GM23338 (cell line): ENCODE measurements around the gene GPAM. TPM values are rescaled to one million over a fixed set of nuclear protein-coding genes. Genes with fewer than 3 reads are reported as not detected.

Experiments used
- ATAC-seq: fragments of 200-7000 bp; cut with Tn5 transposase; 3 replicates; pipeline ENCODE4 v1.9.1; 2020
- DNase-seq: peaks from one replicate; pipeline ENCODE4 v3.0.0-alpha.2; 2015; ENCODE audit warnings: low spot score
- H2AFZ ChIP-seq: fragments of 200-600 bp; sonication (generic); 2 replicates; pipeline ENCODE4 v1.8.0; 2016; ENCODE audit warnings: antibody characterized with exemption, mild to moderate bottlenecking, moderate library complexity
- H3F3A ChIP-seq: fragments of 200-600 bp; sonication (generic); replicated peaks from 2 replicates; pipeline ENCODE4 v1.8.0; 2017; ENCODE audit warnings: antibody characterized with exemption, mixed run types, low read depth
- H3K27ac ChIP-seq: fragments of 200-600 bp; sonication (generic); 2 replicates; pipeline ENCODE4 v1.6.1; 2016; ENCODE audit warnings: low read depth
- H3K27me3 ChIP-seq: fragments of 200-600 bp; sonication (generic); 2 replicates; pipeline ENCODE4 v1.8.0; 2016; ENCODE audit warnings: mild to moderate bottlenecking, mixed run types, moderate library complexity; ENCODE audit not compliant: insufficient read depth
- H3K36me3 ChIP-seq: fragments of 200-600 bp; sonication (generic); 2 replicates; pipeline ENCODE4 v1.8.0; 2016; ENCODE audit warnings: mild to moderate bottlenecking; ENCODE audit not compliant: insufficient read depth
- H3K4me1 ChIP-seq: fragments of 200-600 bp; sonication (generic); 2 replicates; pipeline ENCODE4 v1.8.0; 2016; ENCODE audit warnings: mild to moderate bottlenecking, moderate library complexity; ENCODE audit not compliant: insufficient read depth
- H3K4me2 ChIP-seq: fragments of 200-600 bp; sonication (generic); 2 replicates; pipeline ENCODE4 v1.7.1; 2017; ENCODE audit warnings: mixed run types
- H3K4me3 ChIP-seq: fragments of 200-600 bp; sonication (generic); 2 replicates; pipeline ENCODE4 v1.6.1; 2016; ENCODE audit warnings: mixed run types
- H3K79me2 ChIP-seq: fragments of 200-600 bp; sonication (generic); replicated peaks from 2 replicates; pipeline ENCODE4 v1.8.0; 2017; ENCODE audit warnings: mild to moderate bottlenecking; ENCODE audit not compliant: insufficient read depth
- H3K9me2 ChIP-seq: fragments of 200-600 bp; sonication (generic); 2 replicates; pipeline ENCODE4 v1.8.0; 2017; ENCODE audit not compliant: insufficient read depth
- H4K20me1 ChIP-seq: fragments of 200-600 bp; sonication (generic); replicated peaks from 2 replicates; pipeline ENCODE4 v1.8.0; 2017; ENCODE audit warnings: mild to moderate bottlenecking; ENCODE audit not compliant: insufficient read depth
- H3K27ac Mint-ChIP-seq: 2 replicates; pipeline ENCODE4 v1.8.0; 2020; ENCODE audit warnings: inconsistent platforms, mild to moderate bottlenecking, moderate library complexity, mixed read lengths
- H3K27me3 Mint-ChIP-seq: 3 replicates; pipeline ENCODE4 v1.8.0; 2022; ENCODE audit warnings: low read depth, mild to moderate bottlenecking, moderate library complexity, mixed read lengths, inconsistent platforms; ENCODE audit not compliant: insufficient read depth, poor library complexity
- H3K36me3 Mint-ChIP-seq: 3 replicates; pipeline ENCODE4 v1.8.0; 2021; ENCODE audit warnings: low read depth, mild to moderate bottlenecking, inconsistent platforms, moderate library complexity, mixed read lengths
- H3K4me1 Mint-ChIP-seq: 3 replicates; pipeline ENCODE4 v1.8.0; 2020; ENCODE audit warnings: mild to moderate bottlenecking, inconsistent platforms, mixed read lengths
- H3K4me3 Mint-ChIP-seq: 3 replicates; pipeline ENCODE4 v1.8.0; 2021; ENCODE audit warnings: moderate library complexity, mild to moderate bottlenecking, inconsistent platforms, mixed read lengths
- H3K9me3 Mint-ChIP-seq: 3 replicates; pipeline ENCODE4 v1.8.0; 2020; ENCODE audit warnings: moderate library complexity, mild to moderate bottlenecking, inconsistent platforms, mixed read lengths
- CREB1 ChIP-seq: fragments of 250-450 bp; sonication (Bioruptor Pico); IDR thresholded peaks from 2 replicates; pipeline ENCODE4 v1.5.0; 2020; ENCODE audit warnings: low read depth, mild to moderate bottlenecking, moderate library complexity
- EZH2 ChIP-seq: fragments of 200-600 bp; sonication (generic); IDR thresholded peaks from one replicate; pipeline ENCODE4 v1.8.0; 2017; ENCODE audit warnings: antibody characterized with exemption, mild to moderate bottlenecking, low read depth; ENCODE audit not compliant: unreplicated experiment
- EZH2phosphoT487 ChIP-seq: fragments of 200-600 bp; sonication (generic); IDR thresholded peaks from one replicate; pipeline ENCODE4 v1.8.1; 2018; ENCODE audit warnings: antibody characterized with exemption; ENCODE audit not compliant: unreplicated experiment
- JUNB ChIP-seq: IDR thresholded peaks from one replicate; pipeline ENCODE4 v1.6.1; 2016; ENCODE audit warnings: antibody characterized with exemption; ENCODE audit not compliant: unreplicated experiment
- NANOG ChIP-seq: IDR thresholded peaks from 2 replicates; pipeline ENCODE4 v1.6.1; 2016; ENCODE audit warnings: antibody characterized with exemption, borderline replicate concordance
- POLR2AphosphoS5 ChIP-seq: IDR thresholded peaks from 2 replicates; pipeline ENCODE4 v1.6.1; 2016; ENCODE audit warnings: antibody characterized with exemption, low read depth
- STAT1 ChIP-seq: IDR thresholded peaks from one replicate; pipeline ENCODE4 v1.6.1; 2016; ENCODE audit warnings: antibody characterized with exemption; ENCODE audit not compliant: unreplicated experiment
- ZNF114 ChIP-seq: fragments of 250-450 bp; sonication (Bioruptor Pico); IDR thresholded peaks from 2 replicates; pipeline ENCODE4 v1.5.0; 2020; ENCODE audit warnings: mild to moderate bottlenecking, moderate library complexity
- ZNF331 ChIP-seq: fragments of 250-450 bp; sonication (Bioruptor Pico); IDR thresholded peaks from 2 replicates; pipeline ENCODE4 v1.5.0; 2020; ENCODE audit warnings: low read depth, mild to moderate bottlenecking, moderate library complexity
- polyA plus RNA-seq: library from polyadenylated mRNA; unstranded; fragments of >200 nt; fragmentation: Nextera tagmentation; extraction: Ambion mirVana; gene quantifications from 2 replicates; pipeline ENCODE4 v1.2.1, GENCODE V29; 2016
- total RNA-seq: library from RNA; depleted of rRNA; stranded (reverse); fragments of >200 nt; shearing (Covaris generic); gene quantifications from 2 replicates; pipeline ENCODE4 v1.2.3, GENCODE V29; 2014
- TF ChIP-seq, protein P1 (sequence below): fragments of 250-450 bp; sonication (Bioruptor Pico); IDR thresholded peaks from 2 replicates; pipeline ENCODE4 v1.5.0; 2020; ENCODE audit warnings: mild to moderate bottlenecking, moderate library complexity
- TF ChIP-seq, protein P2 (sequence below): IDR thresholded peaks from one replicate; pipeline ENCODE4 v1.6.1; 2018; ENCODE audit warnings: antibody characterized with exemption; ENCODE audit not compliant: unreplicated experiment
- TF ChIP-seq, protein P3 (sequence below), 2 experiments: fragments of 200-600 bp in 1 of 2; sonication (generic) in 1 of 2; conservative IDR thresholded peaks; 2 replicates each; pipeline versions ENCODE4 v1.5.1 to v1.6.1; 2016 to 2017; ENCODE audit warnings: antibody characterized with exemption in 2 of 2, low read depth in 2 of 2, mild to moderate bottlenecking in 2 of 2, moderate library complexity in 1 of 2
- TF ChIP-seq, protein P4 (sequence below): IDR thresholded peaks from 2 replicates; pipeline ENCODE4 v1.6.1; 2016; ENCODE audit warnings: antibody characterized with exemption

The GPAM gene
- total and polyA plus RNA-seq, 2 experiments from 2014 or later, result 5.5 to 16.6 TPM

DNA sequence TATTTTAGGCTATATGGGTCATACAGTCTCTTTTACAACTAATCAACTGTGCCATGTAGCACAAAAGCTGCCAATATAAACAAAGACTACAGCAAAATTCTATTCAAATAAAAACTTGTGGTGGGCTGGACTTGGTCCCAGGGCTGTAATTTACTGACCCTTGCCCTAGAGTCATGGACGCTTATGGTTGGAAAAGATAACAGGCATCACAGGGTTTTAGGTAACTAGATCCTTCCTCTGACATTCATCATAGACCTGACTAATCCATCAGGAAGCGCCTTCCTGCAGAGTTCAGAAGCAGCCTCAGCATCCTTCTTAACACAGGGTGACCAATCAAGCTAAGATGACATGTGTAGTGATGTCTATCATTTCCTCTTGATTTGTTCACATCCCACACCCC is 40.2 kb upstream of the GPAM start:
- ATAC-seq (no peak), DNase-seq (no peak)
- no peak overlapping the region for H3K27ac Mint-ChIP-seq
- H3K4me1 ChIP-seq, result no peaks in the 10 kb centered on the region
- H3K9me3 Mint-ChIP-seq, result peaks cover 20% of the 10 kb centered on the region; the same call in 1 of the 3 replicates
- no peaks in the 10 kb centered on the region for H4K20me1 ChIP-seq
- H3K36me3 ChIP-seq, result no peaks in the 10 kb centered on the region
- H3K4me3 Mint-ChIP-seq, result no peak overlapping the region
- no peaks in the 10 kb centered on the region for H3K79me2 ChIP-seq
- H3K4me2 ChIP-seq, result no peak overlapping the region
- no peak overlapping the region for H3K27ac ChIP-seq
- no peak overlapping the region for H3K4me3 ChIP-seq
- no peak for TF ChIP-seq ZNF331 (CRISPR knock-in tag)
- TF ChIP-seq JUNB, result no peak
- no peak for TF ChIP-seq EZH2
- TF ChIP-seq, protein P1, sequence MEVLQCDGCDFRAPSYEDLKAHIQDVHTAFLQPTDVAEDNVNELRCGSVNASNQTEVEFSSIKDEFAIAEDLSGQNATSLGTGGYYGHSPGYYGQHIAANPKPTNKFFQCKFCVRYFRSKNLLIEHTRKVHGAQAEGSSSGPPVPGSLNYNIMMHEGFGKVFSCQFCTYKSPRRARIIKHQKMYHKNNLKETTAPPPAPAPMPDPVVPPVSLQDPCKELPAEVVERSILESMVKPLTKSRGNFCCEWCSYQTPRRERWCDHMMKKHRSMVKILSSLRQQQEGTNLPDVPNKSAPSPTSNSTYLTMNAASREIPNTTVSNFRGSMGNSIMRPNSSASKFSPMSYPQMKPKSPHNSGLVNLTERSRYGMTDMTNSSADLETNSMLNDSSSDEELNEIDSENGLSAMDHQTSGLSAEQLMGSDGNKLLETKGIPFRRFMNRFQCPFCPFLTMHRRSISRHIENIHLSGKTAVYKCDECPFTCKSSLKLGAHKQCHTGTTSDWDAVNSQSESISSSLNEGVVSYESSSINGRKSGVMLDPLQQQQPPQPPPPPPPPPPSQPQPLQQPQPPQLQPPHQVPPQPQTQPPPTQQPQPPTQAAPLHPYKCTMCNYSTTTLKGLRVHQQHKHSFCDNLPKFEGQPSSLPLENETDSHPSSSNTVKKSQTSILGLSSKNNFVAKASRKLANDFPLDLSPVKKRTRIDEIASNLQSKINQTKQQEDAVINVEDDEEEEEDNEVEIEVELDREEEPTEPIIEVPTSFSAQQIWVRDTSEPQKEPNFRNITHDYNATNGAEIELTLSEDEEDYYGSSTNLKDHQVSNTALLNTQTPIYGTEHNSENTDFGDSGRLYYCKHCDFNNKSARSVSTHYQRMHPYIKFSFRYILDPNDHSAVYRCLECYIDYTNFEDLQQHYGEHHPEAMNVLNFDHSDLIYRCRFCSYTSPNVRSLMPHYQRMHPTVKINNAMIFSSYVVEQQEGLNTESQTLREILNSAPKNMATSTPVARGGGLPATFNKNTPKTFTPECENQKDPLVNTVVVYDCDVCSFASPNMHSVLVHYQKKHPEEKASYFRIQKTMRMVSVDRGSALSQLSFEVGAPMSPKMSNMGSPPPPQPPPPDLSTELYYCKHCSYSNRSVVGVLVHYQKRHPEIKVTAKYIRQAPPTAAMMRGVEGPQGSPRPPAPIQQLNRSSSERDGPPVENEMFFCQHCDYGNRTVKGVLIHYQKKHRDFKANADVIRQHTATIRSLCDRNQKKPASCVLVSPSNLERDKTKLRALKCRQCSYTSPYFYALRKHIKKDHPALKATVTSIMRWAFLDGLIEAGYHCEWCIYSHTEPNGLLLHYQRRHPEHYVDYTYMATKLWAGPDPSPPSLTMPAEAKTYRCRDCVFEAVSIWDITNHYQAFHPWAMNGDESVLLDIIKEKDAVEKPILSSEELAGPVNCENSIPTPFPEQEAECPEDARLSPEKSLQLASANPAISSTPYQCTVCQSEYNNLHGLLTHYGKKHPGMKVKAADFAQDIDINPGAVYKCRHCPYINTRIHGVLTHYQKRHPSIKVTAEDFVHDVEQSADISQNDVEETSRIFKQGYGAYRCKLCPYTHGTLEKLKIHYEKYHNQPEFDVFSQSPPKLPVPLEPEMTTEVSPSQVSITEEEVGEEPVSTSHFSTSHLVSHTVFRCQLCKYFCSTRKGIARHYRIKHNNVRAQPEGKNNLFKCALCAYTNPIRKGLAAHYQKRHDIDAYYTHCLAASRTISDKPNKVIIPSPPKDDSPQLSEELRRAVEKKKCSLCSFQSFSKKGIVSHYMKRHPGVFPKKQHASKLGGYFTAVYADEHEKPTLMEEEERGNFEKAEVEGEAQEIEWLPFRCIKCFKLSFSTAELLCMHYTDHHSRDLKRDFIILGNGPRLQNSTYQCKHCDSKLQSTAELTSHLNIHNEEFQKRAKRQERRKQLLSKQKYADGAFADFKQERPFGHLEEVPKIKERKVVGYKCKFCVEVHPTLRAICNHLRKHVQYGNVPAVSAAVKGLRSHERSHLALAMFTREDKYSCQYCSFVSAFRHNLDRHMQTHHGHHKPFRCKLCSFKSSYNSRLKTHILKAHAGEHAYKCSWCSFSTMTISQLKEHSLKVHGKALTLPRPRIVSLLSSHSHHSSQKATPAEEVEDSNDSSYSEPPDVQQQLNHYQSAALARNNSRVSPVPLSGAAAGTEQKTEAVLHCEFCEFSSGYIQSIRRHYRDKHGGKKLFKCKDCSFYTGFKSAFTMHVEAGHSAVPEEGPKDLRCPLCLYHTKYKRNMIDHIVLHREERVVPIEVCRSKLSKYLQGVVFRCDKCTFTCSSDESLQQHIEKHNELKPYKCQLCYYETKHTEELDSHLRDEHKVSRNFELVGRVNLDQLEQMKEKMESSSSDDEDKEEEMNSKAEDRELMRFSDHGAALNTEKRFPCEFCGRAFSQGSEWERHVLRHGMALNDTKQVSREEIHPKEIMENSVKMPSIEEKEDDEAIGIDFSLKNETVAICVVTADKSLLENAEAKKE (CRISPR knock-in tag), result no peak
- TF ChIP-seq, protein P2, sequence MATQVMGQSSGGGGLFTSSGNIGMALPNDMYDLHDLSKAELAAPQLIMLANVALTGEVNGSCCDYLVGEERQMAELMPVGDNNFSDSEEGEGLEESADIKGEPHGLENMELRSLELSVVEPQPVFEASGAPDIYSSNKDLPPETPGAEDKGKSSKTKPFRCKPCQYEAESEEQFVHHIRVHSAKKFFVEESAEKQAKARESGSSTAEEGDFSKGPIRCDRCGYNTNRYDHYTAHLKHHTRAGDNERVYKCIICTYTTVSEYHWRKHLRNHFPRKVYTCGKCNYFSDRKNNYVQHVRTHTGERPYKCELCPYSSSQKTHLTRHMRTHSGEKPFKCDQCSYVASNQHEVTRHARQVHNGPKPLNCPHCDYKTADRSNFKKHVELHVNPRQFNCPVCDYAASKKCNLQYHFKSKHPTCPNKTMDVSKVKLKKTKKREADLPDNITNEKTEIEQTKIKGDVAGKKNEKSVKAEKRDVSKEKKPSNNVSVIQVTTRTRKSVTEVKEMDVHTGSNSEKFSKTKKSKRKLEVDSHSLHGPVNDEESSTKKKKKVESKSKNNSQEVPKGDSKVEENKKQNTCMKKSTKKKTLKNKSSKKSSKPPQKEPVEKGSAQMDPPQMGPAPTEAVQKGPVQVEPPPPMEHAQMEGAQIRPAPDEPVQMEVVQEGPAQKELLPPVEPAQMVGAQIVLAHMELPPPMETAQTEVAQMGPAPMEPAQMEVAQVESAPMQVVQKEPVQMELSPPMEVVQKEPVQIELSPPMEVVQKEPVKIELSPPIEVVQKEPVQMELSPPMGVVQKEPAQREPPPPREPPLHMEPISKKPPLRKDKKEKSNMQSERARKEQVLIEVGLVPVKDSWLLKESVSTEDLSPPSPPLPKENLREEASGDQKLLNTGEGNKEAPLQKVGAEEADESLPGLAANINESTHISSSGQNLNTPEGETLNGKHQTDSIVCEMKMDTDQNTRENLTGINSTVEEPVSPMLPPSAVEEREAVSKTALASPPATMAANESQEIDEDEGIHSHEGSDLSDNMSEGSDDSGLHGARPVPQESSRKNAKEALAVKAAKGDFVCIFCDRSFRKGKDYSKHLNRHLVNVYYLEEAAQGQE, result no peak
- TF ChIP-seq, protein P3, sequence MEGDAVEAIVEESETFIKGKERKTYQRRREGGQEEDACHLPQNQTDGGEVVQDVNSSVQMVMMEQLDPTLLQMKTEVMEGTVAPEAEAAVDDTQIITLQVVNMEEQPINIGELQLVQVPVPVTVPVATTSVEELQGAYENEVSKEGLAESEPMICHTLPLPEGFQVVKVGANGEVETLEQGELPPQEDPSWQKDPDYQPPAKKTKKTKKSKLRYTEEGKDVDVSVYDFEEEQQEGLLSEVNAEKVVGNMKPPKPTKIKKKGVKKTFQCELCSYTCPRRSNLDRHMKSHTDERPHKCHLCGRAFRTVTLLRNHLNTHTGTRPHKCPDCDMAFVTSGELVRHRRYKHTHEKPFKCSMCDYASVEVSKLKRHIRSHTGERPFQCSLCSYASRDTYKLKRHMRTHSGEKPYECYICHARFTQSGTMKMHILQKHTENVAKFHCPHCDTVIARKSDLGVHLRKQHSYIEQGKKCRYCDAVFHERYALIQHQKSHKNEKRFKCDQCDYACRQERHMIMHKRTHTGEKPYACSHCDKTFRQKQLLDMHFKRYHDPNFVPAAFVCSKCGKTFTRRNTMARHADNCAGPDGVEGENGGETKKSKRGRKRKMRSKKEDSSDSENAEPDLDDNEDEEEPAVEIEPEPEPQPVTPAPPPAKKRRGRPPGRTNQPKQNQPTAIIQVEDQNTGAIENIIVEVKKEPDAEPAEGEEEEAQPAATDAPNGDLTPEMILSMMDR (conservative IDR thresholded peaks at IDR 0.05; ENCODE audit: low read depth in 2 of 2), result no peak
- TF ChIP-seq, protein P4, sequence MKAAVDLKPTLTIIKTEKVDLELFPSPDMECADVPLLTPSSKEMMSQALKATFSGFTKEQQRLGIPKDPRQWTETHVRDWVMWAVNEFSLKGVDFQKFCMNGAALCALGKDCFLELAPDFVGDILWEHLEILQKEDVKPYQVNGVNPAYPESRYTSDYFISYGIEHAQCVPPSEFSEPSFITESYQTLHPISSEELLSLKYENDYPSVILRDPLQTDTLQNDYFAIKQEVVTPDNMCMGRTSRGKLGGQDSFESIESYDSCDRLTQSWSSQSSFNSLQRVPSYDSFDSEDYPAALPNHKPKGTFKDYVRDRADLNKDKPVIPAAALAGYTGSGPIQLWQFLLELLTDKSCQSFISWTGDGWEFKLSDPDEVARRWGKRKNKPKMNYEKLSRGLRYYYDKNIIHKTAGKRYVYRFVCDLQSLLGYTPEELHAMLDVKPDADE, result no peak
- TF ChIP-seq CREB1 (CRISPR knock-in tag), result no peak
- TF ChIP-seq NANOG, result no peak
- TF ChIP-seq STAT1, result no peak
- no peak for TF ChIP-seq EZH2phosphoT487
- no peak for TF ChIP-seq ZNF114 (CRISPR knock-in tag)
- no peak for TF ChIP-seq POLR2AphosphoS5
- no peak overlapping the region for H2AFZ ChIP-seq
- no peaks in the 10 kb centered on the region for H3K4me1 Mint-ChIP-seq
- H3K27me3 Mint-ChIP-seq, result no peaks in the 10 kb centered on the region
- no peaks in the 10 kb centered on the region for H3K27me3 ChIP-seq
- peaks cover 4% of the 10 kb centered on the region; the same call in 1 of the 3 replicates for H3K36me3 Mint-ChIP-seq
- H3K9me2 ChIP-seq, result peaks cover 7% of the 10 kb centered on the region; the same call in 1 of the 2 replicates
- no peaks in the 10 kb centered on the region for H3F3A ChIP-seq
